SKM-1 treated with dmso at 0.1 percent for 144 hours (cell line): Measurements from ENCODE around the gene SCO2.

Experiments used
- DNase-seq: peaks from one replicate; lab custom pipeline; 2025; ENCODE audit not compliant: unreplicated experiment; lab: John Stamatoyannopoulos, UW

Gene SCO2, protein sequence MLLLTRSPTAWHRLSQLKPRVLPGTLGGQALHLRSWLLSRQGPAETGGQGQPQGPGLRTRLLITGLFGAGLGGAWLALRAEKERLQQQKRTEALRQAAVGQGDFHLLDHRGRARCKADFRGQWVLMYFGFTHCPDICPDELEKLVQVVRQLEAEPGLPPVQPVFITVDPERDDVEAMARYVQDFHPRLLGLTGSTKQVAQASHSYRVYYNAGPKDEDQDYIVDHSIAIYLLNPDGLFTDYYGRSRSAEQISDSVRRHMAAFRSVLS

DNA sequence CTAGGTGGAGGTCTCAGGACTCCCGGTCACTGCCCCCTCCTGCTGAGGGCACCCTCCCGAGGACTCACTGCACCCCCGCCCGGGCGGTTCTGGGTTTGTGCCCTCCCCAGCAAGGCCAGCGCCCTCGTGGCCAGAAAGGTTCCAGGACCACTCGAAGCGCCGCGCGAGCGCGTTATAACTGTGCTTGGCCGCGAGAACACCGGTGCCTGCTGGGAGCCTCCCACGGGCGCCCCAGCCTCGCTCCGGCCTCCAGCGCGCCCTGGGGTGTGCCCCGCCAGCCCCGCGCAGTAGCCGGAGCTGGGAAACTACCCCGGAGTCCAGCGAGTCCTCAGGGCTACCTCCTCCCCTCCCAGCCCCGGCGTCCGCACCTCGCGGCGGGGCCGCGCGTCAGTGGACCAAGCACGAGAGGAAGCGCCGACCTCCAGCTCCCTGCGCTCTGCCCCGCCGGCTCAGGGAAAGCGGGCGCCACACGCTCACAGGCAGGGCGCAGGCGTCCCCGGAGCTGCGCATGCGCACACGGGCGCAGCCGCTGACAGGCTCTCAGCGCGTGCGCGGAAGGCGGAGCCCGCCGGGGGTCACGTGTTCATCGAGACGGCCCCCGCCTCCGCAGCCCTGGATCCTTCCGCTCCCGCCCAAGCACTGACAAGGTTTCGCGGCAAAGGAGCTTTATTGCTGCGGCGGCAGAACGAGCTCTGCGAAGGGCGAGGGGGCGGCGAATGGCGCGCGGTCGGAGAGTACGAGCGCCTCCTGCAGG is at the start of gene SCO2:
Gene SCO2 (minus strand): TSS at position 495 of the 754 bp plus-strand sequence. CDS start 1,187 bp downstream, outside the sequence.
- DNase-seq: peak; percentile 94

DNA sequence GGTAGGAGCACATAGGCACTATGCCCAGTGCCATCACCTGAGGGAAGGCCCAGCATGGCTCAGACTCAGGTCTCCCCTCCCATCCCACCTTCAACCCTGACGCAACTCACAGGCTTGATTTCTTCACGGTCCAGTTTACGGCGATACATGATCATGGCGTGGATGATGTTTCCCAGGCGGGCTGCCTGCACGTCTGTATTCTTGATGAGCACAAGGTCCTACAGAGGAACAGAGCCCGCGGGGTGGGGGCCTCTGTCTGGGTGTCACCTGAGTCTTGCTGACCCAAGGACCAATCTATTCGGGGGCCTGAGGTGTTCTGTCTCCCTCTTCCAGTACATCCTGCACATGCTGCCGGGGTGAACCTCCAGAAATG is 49.0 kb upstream of the SCO2 start:
- no peak for DNase-seq

DNA sequence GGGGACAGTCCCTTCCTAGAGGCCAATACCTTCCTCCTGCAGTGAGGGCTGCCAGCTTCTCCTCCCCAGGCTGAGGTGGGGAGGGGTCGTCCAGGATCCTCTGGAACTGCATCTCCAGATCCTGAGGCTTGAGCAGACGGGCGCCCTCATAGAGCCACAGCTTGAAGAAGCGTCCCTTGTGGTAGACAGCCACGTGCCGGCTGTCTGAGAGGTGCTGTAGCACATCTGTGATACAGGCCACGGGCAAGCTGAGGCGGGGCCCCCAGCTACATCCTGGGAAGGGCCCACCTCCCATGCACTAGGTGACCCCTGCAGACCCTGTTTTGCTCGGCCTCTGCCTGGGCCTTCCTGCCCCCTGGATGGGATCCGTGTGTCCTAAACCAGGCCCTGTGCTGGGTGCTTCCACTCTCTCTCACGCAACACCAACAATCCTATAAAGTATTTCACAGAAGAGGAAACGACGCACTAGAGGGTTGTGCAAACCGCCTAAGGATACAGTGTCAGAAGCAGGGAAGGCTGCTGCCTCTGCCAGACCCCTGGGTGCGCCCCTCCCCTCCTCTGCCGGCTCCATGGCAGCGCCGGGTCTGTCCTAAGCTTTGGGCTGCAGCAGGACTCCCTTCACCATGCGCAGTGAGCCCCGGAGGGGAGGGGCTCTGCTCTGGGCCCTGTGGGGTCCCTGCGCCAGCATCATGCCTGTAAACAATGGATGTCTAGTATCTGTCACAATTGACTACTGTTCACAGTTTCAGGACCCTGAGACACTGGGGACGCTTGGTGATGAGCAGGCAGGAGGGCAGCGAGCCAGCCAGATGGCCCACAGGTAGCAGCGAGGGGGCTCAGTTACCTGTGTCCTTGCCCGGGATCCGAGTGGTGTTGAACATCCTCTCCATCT is 48.3 kb upstream of the SCO2 start:
- no peak for DNase-seq

DNA sequence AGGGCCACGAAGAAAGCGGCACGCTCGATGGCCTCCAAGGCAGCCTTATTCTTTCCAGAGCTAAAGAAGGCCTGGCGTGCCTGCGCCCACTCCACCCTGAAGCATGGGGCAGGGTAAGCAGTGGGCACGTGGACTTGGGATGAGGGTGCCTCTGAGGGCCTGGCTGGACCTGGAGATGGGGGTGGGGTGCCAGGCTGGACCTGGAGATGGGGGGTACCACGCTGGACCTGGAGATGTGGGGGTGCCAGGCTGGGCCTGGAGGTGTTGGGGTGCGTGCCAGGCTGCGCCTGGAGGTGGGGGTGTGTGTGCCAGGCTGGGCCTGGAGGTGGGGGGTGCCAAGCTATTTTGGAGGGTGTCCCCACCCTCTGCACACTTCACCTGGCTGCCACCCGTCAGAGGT is 47.6 kb upstream of the SCO2 start:
- DNase-seq: no peak

DNA sequence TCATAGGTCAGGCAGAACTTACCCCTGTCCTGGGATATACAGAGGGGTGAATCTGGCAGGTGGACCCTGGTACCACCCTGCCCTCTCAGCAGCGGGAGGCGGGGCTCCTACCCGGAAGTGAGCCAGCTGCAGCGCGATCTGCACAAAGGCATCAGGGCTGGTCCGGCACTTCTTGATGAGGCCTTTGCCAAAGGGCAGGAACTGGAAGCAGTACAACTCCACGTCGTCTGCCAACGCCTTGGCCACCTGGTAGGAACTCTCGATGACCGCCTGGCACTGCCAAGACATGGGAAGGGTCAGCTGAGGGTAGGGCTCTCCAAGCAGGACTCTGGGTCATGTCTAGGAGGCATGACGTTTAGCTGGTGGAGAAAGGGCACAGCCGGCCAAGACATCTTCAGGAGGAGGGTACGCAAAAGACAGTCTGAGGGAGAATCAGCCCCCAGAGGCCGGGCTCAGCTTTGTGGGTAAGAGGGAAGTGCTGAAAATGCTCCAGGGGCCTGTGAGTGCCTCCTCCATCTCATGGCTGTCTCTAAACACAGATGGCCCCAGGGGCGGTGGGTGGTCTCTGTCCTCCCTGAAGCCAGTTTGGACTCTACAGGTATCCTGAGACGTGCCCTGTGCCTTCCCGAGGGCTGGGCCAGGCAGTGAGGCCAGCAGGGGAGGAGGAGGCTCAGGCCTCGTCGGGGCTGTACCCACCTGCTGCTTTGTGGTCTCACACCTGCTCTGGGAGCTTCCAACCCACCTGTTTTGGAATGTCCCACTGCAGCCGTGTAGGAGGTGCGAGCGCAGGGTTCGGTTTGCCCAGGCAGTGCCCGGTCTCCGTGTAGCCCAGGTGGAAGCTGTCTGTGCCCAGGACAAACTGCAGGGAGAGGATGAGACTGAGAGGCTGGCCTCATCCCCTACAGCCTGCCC is 46.1 kb upstream of the SCO2 start:
- no peak for DNase-seq

DNA sequence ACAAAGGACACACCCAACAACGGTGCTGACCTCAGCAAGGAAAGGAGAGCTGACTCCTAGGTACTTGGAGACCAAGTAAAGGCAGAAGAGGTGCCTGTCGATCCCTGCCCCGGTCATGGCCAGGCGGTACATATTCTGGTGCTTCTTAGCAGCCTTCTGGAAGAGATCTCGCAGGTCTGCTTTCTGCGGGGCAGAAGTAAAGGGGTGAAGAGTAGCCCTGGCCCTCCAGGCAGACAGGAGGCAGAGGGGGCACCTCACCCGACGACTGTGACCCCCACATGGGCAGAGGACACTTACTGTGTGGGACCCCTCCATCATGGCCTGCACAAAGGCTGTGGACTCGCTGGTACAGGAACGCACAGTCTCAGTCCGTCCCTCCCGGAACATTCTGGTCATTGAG is 45.5 kb upstream of the SCO2 start:
- no peak for DNase-seq

DNA sequence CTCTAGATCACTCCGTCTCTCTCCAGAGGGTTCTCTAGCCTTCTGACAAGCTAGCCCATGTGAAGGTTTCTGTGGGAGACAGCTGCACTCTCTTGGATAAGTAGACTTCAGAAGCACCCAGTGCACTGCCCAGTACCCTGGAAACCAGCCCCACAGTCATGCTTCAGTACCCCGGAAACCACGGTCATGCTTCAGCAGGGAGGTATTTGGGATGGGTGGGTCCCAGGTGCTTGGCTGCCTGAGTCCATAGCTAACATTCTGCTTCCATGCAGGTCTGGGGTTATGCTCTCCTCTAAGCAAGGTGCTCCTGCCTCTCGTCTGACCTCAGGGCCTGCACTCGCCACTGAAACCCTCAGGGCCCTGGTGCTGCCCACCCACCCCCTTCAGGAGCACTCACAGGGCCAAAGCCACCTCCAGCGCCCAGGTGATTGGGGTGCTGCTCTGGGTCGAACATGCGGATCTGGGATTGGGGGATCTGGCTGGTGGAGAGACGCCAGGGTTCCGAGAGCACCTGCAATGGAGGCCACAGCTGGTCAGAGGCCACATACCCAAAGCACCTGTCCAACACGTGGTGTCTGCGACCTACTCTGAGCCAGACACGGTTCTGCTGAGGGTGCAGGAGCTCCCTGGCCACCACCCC is 44.6 kb upstream of the SCO2 start:
- DNase-seq: no peak

DNA sequence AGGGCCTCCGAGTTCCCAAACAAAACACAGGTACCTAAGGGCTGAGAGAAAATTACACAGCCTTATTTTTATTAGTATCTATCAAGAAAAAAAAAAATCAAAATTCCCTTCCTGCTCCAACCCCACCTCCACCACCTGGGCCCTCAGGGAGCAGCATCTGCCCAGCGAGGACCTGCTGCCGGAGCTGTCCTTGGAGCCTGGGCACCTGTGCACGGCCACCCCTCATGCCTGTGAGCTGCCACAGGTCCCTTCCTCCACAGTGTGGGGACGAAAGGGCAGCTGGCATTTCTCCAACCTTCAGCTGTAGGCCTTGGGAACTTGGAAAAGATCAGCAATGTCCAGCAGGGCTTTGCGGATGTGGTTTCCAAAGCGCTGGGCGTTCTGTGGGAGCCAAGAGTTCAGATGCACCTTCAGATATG is 43.7 kb upstream of the SCO2 start:
- no peak for DNase-seq

DNA sequence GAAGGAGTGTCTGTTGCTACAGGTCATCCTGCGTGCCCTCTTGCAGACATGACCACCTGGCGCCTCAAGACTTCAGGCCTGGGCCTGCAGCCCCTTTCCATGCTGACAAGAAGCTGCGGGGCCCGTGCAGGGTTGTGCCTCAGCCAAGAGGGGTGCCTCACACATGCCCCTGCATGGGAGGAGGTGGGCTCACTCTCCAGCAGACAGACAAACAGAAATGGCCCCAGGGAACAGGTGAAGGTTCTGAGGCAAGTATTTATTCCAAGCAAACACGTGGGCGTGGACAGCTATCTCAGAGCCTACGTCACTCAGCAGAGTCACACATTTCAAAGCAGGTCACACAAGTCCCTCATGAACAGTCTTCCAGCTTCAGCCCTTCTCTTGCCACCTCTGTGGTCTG is 43.2 kb upstream of the SCO2 start:
- no peak for DNase-seq

DNA sequence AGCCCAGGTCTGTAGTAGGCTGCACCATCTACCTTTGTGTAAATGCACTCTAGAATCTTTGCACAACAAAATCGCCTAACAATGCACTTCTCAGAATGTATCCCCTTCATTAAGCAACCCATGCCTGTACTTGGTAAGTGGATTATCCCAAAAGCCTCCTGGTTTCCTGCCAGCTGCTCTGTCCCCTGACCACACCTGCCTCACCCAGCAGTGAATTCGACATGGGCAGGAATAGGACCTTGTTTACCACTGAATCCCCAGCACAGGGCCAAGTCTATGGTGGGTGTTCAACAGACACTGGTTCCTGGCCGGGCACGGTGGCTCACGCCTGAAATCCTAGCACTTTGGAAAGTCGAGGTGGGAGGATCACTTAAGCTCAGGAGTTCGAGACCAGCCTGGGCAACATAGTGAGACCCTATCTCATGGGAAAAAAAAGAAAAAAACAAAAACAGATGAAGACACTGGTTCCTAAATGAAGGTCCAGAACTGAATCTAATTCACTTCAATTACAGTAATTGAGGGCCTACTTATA is 42.4 kb upstream of the SCO2 start:
- DNase-seq: no peak

DNA sequence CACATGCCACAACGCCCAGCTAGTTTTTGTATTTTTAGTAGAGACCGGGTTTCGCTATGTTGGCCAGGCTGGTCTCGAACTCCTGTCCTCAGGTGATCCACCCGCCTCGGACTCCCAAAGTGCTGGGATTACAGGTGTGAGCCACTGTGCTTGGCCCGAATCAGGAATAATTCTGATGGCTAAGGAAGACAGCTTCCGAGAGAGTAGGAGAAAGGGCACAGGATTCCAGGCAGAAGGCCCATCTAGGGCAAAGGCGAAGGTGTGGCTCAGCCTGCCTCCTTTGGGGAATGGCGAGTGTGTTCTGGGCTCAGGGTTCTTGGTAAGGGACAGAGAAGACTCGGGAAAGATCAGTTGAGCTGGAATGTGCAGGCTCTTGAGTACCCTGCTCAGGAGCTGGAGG is 38.9 kb upstream of the SCO2 start:
- DNase-seq: no peak

DNA sequence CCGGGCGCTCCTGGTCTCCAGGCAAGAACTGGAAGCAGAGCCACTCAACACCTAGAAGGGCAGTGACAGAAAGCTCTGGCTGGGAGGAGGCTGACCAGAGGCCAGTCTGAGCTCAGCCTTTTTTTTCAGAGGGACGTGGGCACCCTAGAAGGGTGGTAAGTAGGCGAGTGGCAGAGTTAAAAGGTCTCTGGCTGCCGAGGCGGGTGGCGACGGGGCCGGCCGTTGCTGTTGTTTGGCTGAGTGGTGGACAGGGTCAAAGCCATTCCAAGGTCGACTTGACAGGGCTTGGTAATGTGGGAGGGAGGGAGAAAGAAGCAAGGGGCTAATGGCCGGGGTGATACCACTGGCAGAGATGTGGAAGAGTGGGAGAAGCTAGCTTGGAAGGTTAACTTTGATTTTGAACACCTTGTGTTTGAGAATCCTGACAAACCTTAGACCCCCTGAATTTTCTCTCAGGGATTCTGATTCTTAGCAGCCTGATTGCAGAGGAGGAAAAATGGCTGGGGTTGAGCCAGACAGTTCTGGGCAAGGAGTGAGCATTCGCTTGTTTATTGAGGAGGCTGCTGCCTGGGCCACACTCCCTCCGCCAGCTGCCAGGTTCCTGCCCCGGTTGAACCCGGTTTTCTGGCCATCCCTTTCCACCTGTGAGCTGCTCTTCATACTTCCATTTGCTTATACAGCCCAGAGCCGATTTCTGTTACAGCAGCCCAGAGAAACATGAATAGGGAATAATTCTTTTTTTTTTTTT is 38.2 kb upstream of the SCO2 start:
- DNase-seq: no peak

DNA sequence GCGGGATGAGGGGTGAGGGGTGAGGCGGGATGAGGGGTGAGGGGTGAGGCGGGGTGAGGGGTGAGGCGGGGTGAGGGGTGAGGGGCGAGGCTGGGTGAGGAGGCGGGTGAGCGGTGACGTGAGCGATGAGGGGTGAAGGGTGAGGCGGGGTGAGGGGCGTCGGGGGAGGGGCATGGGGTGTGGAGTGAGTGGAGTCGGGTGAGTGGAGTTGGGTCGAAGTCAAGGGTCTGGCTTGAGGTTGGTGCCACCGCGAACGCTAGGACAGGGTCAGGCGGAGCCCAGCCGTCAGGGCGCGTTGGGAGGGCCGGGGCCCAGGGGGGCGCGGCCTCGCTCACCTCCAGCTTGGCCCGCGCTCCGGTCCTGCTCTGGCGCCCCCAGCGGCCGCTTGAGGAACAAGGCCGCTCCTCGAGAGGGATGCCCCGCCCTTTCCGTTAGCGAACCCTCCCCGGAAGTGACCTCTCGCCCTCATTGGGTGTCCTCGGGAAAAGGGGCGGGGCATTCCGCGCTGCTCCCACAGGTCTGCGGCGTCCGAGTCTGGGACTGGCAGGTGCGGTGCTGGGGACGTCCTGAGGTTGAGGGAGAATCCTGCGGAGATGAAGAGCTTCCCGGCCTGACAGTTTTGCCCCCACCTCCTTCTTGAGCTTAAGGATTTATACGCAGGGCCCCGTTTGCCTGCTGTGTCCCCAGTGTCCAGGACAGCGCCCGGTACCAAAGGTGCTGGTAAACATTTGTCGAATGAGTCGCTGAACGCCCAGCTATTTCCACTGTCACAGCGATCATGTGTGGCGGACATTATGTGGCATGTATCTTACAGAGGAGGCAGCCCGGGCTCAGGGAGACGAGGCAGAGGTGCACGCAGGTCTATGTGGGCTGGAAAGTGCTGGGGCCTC is 37.4 kb upstream of the SCO2 start, which contains the start of gene SYCE3:
Gene SYCE3 (minus strand): TSS at position 397 of the 890 bp plus-strand sequence. CDS start 6,514 bp downstream, outside the sequence.
- peak; percentile 96 for DNase-seq

DNA sequence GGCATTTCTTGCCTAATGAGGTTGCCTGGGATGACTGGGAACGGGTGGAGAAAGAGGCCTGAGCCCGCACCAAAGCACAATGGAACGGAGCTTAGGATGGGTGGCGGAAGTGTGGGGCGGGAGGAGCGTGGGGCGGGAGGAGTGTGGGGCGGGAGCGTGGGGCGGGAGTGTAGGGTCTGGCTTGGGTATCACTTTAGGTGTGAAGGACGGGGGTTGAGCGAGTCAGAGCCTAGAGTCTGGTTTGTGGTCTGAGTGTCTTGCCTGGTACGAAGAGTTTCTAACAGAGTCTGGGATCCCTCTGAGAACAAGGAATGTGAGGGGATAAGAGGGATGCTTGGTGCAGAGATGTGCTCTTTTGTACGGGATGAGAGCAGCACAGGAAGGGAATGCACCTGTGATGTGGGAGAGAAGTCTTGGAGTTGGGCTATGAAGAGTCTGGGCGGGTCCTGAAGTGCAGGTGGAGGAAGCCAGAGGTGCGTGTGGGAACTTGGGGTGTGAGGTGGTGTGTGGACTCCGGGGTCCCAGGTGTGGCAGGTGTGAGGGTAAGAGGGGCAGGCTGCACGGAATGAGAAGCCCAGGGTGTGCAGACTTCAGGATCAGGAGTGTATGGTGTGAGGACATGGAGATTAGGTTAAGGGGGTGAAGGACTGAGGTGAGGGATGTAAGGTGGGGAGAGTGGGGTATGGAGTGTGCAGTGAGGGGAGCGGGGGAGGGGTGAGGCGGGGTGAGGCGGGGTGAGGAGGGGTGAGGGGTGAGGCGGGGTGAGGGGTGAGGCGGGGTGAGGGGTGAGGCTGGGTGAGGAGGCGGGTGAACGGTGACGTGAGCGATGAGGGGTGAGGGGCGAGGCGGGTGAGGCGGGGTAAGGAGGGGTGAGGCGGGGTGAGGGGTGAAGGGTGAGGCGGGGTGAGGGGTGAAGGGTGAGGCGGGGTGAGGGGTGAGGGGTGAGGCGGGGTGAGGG is 36.3 kb upstream of the SCO2 start:
- DNase-seq: no peak

DNA sequence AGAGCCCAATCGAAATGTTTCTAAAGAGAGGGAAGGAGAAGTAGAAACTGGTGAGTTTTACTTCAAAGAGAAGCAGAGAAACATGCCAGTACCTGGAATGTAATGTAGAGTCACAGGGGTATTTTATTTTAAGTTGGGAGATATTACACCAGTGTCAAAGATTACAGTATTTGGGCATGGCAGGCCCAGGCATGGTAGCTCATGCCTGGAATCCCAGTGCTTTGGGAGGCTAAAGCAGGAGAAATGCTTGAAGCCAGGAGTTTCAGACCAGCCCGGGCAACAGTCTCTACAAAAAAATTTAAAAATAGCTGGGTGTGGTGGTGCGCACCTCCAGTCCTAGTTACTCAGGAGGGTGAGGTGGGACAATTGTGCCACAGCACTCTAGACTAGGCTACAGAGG is 34.6 kb upstream of the SCO2 start:
- no peak for DNase-seq

DNA sequence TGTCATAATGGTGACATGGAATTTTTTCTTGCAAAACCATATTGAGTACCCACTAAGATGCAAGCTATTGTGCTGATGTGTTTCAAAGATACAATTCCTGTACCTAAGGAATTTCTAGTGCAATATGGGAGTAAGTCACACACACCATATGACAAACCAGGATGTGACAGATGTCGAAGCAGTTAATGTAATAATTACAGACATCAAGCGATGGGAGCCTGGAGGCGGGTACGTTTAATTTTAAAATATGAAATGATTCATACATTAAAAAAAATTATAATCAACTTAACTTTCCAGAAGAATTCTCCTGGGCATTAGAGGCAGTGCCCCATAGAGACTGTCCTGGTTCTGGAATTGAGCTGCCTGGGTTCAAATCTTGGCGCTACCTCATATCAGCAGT is 31.3 kb upstream of the SCO2 start:
- DNase-seq: no peak

DNA sequence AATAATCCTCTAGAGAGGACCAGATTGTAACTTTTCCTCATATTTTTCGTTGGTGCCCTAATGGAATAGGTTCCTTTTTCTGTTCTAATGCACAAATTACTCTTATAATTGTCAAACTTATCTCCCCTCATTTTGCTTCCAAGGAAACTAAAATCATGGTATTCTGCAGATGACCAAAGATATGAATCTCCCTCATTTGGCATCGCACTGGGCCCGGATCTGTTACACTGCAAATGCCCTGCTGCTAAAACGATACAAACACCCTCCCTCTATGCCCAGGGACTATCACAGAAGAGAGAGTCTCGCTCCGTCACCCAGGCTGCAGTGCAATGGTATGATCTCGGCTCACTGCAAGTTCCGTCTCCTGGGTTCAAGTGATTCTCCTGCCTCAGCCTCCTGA is 27.9 kb upstream of the SCO2 start:
- DNase-seq: no peak
